ENCODE results near the gene EYS.

DNA sequence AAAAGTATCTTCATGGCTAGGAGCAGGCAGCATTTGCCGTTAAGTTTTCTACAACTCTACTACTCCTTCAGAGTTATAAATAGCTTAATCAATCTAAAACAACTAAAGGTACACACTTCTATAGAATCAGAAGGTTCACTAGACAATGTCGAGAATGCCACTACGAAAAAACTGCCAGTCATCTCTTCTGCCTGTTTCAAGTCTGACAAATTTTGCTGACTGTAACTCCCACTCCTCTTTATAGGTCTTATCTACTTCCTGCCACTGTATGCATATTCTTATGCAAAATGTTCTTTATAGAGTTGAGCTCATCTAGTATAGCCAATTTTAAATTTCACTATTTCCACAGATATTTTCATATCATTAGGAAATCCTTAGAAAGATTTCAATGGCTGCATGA is 160.1 kb downstream of the EYS start:
- TF ChIP-seq, protein P1, sequence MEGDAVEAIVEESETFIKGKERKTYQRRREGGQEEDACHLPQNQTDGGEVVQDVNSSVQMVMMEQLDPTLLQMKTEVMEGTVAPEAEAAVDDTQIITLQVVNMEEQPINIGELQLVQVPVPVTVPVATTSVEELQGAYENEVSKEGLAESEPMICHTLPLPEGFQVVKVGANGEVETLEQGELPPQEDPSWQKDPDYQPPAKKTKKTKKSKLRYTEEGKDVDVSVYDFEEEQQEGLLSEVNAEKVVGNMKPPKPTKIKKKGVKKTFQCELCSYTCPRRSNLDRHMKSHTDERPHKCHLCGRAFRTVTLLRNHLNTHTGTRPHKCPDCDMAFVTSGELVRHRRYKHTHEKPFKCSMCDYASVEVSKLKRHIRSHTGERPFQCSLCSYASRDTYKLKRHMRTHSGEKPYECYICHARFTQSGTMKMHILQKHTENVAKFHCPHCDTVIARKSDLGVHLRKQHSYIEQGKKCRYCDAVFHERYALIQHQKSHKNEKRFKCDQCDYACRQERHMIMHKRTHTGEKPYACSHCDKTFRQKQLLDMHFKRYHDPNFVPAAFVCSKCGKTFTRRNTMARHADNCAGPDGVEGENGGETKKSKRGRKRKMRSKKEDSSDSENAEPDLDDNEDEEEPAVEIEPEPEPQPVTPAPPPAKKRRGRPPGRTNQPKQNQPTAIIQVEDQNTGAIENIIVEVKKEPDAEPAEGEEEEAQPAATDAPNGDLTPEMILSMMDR (IDR thresholded peaks at IDR 0.05), result no peak
- TF ChIP-seq EP300 (IDR thresholded peaks at IDR 0.05), result no peak

All from stomach (tissue), 4 donors.